Fibroblast of skin of left quadriceps (primary cell): ENCODE results near the gene CDK9.
A peak's percentile ranks its signal among the peaks of the same experiment; 100 is the strongest.
"Not testable (repeated sequence)": the region's sequence is repeated elsewhere in the genome, so short reads cannot be mapped to it uniquely, and the experiment has no call there.

Experiments
- DNase-seq, 2 experiments: peaks; one replicate each; pipeline ENCODE4 v3.0.0-alpha.2; 2013; ENCODE audit warnings: low read depth in 2 of 2

Gene CDK9

GRCh38 chr9:127780126-127780885 lies 5.5 kb upstream of the CDK9 start:
- no peak for DNase-seq

DNA sequence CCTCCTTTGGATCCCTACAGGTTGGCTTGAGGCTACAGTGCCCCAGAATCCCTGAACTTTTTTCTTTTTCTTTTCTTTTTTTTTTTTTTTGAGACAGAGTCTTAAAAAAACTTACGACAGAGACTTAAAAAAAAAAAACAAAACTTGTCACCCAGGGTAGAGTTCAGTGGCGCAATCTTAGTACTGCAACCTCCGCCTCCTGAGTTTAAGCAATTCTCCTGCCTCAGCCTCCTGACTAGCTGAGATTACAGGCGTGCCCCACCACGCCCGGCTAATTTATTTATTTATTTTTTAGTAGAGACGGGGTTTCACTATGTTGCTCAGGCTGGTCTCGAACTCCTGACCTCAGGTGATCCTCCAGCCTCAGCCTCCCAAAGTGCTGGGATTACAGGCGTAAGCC lies 4.9 kb upstream of the CDK9 start:
- not testable (repeated sequence) for DNase-seq

DNA sequence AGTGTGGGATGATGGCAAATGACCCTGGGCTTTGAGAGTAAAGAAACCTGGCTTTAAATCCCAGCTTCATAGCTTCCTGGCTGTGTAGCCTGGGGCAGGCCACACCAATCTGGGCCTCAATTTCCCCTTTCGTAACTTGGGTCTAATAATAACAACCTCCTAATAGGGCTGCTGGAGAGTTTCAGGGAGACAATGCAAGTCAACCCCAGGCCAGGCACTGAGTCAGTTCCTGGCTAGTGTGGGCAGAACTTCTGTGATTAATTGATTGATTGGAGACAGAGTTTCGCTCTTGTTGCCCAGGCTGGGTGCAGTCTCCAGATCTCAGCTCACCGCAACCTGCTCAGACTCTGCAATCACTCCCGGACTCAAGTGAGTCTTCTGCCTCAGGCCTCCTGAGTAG lies 4.0 kb upstream of the CDK9 start:
- no peak for DNase-seq

GRCh38 chr9:127783111-127784008 lies 2.5 kb upstream of the CDK9 start:
- DNase-seq = no peak

- peak; percentile 48 to 51 for DNase-seq
These were observed 556 bp upstream of the CDK9 start for GRCh38 chr9:127785023-127785932.

DNA sequence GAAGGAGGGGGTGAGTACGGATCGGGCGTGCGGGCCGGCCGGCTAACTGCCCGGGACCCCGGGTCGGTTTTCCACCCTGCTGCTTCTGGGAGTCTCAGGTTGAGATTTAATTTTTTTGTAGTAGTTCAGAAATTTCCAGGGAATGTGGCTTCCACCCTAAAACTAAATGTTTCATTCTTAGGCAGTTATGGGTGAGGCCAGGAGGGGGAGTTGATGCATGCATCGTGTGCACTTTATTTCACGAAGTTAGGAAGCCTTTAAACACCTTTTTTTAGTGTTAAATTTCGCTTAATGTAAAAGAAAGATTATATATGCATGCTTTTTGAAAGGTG lies 905 bp downstream of the CDK9 start:
- no peak for DNase-seq

- DNase-seq = no peak
These were observed 2.6 kb downstream of the CDK9 start for GRCh38 chr9:127788337-127789011.

GRCh38 chr9:127789179-127789578 lies 3.3 kb downstream of the CDK9 start:
- no peak for DNase-seq

GRCh38 chr9:127790094-127790855 lies 4.4 kb downstream of the CDK9 start:
- no peak for DNase-seq

DNA sequence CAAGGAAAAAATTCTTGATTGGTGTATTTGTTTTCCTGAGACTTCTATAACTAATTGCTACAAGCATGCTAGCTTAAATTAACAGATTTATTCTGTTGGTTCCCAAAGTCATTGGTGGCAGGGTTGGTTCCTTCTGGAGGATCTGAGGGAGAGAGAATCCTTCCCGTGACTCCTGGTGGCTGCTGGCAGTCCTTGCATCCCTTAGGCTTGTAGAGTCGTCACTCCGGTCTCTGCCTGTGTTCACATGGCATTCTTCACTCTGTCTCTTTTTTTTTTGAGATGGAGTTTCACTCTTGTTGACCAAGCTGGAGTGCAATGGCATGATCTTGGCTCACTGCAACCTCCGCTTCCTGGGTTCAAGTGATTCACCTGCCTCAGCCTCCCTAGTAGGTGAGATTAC lies 5.3 kb downstream of the CDK9 start:
- DNase-seq = no peak

GRCh38 chr9:127792417-127793031 lies 6.7 kb downstream of the CDK9 start:
- DNase-seq = no peak

- DNase-seq = no peak
These were observed 7.4 kb downstream of the CDK9 start for GRCh38 chr9:127793093-127793708.

DNA sequence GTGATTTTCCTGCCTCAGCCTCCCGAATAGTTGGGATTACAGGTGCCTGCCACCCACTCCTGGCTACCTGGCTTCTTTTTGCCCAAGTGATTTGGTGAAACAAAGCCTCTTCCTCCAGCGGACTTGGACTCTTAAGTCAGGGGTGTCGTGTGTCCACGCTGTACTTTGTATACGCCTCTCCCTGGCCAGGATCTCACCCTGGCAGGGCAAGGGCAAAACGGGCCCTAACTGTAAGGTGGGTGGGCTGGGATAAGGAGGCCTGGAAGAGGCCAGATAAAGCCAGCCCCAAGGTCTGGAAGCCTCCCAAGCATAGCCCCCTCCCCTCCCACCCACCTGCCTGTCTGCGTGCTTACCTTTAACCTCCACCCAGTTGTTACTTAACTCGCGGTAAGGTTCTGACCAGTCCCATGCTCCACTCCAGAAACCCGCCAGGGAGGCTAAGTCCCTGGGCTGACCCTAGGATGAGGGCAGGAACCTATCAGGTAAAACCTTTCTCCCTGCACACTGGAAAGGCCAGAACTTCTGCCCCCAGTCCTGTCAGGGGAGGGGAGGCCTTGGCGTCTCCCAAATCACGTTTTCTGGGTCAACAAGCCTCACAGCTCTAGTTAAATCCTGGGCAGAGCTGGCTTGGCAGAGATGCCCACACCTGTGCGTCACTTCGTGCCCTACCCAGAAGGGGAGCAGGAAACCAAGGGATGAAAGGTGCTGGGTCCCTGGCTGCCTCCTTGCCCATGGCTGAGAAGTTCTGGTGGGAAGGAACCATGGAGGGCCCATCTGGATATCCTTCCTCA lies 8.4 kb downstream of the CDK9 start:
- DNase-seq = no peak

- no peak for DNase-seq
These were observed 10.5 kb downstream of the CDK9 start for GRCh38 chr9:127796225-127796813.

GRCh38 chr9:127796852-127797370 lies 11.1 kb downstream of the CDK9 start:
- no peak for DNase-seq

GRCh38 chr9:127801955-127802575 lies 16.2 kb downstream of the CDK9 start:
- no peak for DNase-seq

DNA sequence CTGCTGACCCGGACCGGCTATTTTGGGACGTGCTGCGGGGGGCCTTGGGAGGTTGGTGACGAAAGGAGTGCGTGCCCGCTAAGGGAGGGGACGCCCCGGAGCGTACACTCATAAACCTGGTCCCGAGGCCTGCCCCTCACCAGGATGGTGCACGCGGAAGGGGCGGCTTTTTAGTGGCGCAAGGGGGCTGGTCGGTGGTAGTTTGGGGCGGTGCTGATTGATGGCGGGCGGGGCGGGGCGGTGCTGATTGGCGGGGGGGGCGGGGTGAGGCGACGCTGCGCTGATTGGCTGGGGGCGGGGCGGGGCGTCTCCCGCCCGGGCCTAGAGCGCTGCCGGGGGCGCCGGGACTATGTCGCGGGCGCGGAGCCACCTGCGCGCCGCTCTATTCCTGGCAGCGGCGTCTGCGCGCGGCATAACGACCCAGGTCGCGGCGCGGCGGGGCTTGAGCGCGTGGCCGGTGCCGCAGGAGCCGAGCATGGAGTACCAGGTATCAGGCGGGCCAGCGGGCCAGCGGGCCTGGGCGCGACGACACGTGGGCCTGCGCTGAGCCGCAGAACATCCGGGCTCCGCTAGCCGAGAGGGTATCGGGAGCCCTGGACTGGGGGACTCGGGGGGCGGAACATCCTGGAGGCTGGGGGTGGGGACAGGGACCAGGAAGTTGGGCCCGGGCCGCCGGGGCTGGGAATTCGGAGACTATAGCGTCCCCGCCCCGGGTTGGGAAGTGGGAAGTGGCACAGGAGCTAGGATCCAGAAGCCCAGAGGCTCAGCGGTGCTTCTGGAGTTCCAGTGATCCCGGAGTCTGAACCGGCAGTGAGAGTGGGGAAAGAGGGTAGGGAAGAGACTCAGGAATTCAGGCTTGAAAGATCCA lies 17.0 kb downstream of the CDK9 start, which contains the start of gene FPGS:
Gene FPGS (plus strand): TSS at position 307 of the 868 bp plus-strand sequence. CDS start 43 bp downstream, at position 350.
- DNase-seq = peak; percentile 81
